ENCODE results near the gene ARF6.

GRCh38 chr14:49931523-49931922 lies 38.6 kb downstream of the ARF6 start:
- no peak for TF ChIP-seq POLR2A (IDR thresholded peaks at IDR 0.05; ENCODE audit: low read length)
- no peak for TF ChIP-seq GATA1 (IDR thresholded peaks at IDR 0.05; ENCODE audit: low read depth, low read length)

Measured in erythroblast (primary cell).